Activated CD8-positive, alpha-beta memory T cell treated with anti-CD3 and anti-CD28 coated beads, Interleukin-2, amount 50 U/mL, for 1 hour (primary cell): ENCODE measurements around the gene CRLF2.
"Not testable (repeated sequence)": the region's sequence is repeated elsewhere in the genome, so short reads cannot be mapped to it uniquely, and the experiment has no call there.

Experiments used
- DNase-seq: peaks from one replicate; pipeline ENCODE4 v3.0.0-alpha.2; 2020; ENCODE audit errors: extremely low read depth

Gene CRLF2

DNA sequence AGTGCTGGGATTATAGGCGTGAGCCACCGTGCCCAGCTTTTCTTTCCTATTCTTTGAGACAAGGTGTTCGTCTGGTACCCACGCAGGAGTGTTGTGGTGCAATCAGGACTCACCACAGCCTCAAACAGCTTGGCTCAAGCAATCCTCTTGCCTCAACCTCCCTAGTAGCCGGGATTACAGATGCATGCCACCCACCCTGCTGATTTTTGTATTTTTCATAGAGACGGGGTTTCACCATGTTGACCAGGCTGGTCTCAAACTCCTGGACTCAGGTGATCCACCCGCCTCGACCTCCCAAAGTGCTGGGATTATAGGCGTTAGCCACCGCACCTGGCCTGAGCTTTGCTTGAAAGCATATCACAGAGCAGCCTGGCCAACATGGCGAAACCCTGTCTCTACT lies 1.5 kb upstream of the CRLF2 start:
- no peak for DNase-seq

DNA sequence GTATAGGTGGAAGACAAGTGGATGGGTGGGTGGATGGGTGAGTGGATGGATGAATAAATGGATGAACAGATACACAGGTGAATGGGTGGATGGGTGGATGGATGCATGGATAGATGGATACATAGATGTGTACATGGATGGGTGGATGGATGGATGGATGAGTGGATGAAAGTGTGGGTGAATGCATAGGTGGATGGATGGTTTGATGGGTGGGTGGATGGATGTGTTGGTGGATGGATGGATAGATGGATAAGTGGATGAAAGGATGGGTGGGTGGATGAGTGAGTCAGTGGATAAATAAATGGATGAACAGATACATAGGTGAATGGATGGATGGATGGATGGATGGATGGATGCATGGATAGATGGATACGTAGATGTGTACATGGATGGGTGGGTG lies 1.6 kb downstream of the CRLF2 start:
- no peak for DNase-seq

DNA sequence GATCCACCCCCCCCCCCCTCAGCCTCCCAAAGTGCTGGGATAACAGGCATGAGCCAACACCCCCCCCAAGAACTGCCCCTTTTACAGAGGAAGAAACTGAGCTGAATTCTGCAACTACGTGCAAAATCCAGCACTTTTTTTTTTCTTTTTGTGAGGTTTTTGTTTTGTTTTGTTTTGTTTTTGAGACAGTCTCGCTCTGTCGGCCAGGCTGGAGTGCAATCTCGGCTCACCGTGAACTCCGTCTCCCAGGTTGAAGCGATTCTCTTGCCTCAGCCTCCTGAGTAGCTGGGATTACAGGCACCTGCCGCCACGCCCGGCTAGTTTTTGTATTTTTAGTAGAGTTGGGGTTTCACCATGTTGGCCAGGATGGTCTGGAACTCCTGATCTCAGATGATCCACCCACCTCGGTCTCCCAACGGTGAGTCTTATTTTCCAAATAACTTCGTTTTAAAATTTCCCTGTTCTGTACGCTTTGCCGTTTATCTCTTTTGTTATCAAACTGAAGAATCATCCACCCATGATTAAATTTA lies 4.9 kb downstream of the CRLF2 start:
- no peak for DNase-seq

- DNase-seq: no peak
Observed at GRCh38 chrX:1205681-1206611, 6.5 kb downstream of the CRLF2 start.

- no peak for DNase-seq
Observed at GRCh38 chrX:1202251-1202650, 10.2 kb downstream of the CRLF2 start.

DNA sequence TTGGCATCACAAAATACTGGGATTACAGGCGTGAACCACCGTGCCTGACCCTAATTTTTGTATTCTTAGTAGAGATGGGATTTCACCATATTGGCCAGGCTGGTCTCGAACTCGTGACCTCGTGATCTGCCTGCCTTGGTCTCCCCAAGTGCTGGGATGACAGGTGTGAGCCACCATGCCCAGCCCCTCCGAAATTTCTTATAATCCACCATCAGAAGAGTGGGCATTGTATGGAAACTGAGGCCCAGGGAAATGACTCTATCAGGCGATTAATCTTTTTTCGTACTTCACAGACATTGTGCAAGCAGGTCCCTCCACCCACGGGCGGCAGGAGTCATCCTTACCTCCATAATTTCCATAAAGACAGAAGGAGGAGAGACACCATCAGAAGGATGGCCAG lies 16.0 kb downstream of the CRLF2 start:
- DNase-seq: no peak

DNA sequence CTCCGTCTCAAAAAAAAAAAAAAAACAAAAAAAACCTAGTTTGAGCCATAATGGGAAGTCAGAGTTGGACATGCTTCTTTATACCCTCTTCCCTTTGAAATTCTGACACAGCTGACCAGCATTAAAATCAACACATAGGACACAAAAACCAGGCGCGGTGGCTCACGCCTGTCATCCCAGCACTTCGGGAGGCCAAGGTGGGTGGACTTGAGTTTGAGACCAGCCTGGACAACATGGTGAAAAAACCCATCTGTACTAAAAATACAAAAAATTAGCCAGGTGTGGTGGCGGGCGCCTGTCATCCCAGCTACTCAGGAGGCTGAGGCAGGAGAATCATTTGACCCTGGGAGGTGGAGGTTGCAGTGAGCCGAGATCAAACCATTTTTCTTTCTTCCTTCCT lies 20.3 kb downstream of the CRLF2 start:
- DNase-seq: not testable (repeated sequence)

GRCh38 chrX:1190596-1191145 lies 21.8 kb downstream of the CRLF2 start:
- no peak for DNase-seq

GRCh38 chrX:1185561-1185960 lies 26.9 kb downstream of the CRLF2 start:
- no peak for DNase-seq

- DNase-seq: no peak
Observed at GRCh38 chrX:1182211-1182610, 30.2 kb downstream of the CRLF2 start.

GRCh38 chrX:1181661-1182060 lies 30.8 kb downstream of the CRLF2 start:
- not testable (repeated sequence) for DNase-seq

DNA sequence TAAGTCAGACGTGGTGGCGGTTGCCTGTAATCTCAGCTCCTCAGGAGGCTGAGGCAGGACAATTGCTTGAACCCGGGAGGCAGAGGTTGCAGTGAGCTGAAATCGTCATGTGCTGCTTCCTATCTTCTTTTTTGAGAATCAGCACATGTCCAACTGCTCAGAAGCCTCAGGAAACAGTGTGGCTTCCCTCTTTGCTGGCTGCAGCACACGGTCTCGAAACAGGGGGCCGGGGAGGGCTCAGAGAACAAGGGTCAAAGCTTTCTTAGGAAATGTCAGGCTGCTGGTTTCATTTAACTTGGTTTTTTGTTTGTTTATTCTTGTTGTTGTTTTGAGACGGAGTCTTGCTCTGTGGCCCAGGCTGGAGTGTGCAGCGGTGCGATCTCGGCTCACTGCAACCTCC lies 31.3 kb downstream of the CRLF2 start:
- DNase-seq: no peak

GRCh38 chrX:1178580-1179057 lies 33.8 kb downstream of the CRLF2 start:
- DNase-seq: no peak

DNA sequence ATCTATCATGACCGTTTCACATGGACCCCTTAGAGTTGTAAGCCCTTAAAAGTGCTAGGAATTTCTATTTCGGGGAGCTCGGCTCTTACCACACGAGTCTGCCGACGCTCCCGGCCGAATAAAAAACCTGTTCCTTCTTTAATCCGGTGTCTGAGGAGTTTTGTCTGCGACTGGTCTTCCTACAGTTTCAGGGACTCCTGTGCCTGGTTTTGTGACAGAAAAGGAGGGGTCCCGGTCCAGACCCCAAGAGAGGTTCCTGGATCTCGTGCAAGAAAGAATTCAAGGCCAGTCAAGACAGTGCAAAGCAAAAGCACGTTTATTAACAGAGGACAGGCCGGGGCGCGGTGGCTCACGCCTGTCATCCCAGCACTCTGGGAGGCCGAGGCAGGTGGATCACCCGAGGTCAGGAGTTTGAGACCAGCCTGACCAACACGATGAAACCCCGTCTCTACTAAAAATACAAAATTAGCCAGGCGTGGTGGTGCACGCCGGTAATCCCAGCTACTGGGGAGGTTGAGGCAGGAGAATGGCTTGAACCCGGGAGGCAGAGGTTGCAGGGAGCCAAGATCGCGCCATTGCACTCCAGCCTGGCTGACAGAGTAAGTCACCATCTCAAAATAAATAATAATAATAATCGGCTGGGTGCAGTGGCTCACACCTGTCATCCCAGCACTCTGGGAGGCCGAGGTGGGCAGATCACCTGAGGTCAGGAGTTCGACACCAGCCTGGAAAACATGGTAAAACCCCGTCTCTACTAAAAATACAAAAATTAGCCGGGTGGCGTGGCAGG lies 35.7 kb downstream of the CRLF2 start:
- DNase-seq: not testable (repeated sequence)

- DNase-seq: not testable (repeated sequence)
Observed at GRCh38 chrX:1174609-1175545, 37.6 kb downstream of the CRLF2 start.

DNA sequence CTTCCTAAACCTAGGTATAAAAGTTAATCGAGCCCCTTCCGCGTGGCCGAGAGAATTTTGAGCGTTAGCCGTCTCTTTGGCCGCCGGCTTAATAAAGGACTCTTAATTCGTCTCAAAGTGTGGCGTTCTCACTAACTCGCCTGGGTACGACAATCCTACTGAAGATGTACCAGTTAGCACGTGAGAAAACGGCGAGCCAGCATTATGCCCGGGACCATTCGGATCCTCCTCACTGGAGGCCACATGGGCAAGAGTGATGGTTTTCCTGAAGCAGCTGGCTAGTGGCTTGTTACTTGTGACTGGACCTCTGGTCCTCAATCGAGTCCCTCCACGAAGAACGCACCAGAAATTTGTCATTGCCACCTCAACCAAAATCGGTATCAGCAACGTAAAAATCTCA lies 39.0 kb downstream of the CRLF2 start:
- DNase-seq: not testable (repeated sequence)

GRCh38 chrX:1172496-1172895 lies 40.0 kb downstream of the CRLF2 start:
- DNase-seq: no peak

DNA sequence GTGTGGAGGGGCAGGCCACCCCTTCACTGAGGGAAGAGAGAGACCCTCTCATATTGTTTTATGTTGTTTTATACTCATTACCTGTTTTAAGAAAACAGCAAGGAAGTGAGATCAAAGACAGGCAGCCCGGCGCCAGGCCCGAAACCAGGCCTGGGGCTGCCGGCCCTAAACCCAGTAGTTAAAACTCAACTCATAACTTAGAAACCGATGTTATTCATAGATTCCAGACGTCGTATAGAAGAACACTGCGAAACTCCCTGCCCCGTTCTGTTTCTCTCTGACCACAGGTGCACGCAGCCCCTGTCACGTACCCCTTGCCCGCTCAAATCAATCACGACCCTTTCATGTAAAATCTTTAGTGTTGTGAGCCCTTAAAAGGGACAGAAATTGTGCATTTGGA lies 40.5 kb downstream of the CRLF2 start:
- not testable (repeated sequence) for DNase-seq

DNA sequence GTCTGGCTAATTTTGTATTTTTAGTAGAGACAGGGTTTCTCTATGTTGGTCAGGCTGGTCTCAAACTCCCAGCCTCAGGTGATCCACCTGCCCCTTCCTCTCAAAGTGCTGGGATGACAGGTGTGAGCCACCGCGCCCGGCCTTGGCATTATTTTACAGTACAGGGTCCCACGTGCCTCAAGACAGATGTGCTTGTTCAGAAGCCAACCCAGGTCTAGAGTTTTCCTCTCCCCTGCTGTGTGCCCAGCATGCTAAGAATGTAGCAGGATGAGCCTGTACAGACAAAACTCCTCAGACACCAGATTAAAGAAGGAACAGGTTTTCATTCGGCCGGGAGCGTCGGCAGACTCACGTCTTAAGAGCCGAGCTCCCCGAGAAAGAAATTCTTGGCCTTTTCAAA lies 42.2 kb downstream of the CRLF2 start:
- no peak for DNase-seq

DNA sequence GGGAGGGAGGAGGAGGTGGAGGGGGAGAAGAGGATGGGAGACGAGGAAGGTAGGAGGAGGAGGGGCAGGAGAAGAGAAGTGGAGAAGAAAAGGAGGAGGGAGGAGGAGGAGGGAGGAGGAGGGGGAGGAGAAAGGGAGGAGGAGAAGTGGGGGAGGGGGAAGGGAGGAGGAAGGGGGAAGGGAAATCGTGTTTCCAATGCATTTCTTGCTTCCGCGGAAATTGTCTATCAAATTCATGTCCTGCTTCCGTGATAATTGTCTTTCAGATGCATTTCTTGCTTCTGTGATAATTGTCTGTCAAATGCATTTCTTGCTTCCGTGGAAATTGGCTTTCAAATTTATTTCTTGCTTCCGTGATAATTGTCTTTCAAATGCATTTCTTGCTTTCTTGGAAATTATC lies 43.3 kb downstream of the CRLF2 start:
- DNase-seq: no peak

DNA sequence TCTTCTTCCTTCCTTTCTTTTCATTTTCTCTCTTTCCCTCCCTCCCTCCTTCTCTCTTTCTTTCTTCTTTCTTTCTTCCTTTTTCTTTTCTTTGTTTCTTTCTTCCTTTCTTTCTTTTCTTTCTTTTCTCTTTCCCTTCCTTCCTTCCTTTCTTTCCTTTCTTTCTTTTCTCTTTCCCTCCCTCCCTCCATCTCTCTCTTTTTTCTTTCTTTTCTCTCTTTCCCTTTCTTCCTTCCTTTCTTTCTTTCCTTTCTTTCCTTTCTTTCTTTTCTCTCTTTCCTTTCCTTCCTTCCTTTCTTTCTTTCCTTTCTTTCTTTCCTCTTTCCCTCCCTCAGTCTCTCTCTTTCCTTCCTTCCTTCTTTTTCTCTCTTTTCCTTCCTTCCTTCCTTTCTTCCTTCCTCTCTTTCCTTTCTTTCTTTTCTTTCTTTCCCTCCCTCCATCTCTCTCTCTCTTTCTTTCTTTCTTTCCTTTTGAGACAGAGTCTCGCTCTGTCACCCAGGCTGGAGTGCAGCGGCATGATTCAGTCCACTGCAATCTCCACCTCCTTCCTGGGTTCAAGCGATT lies 44.4 kb downstream of the CRLF2 start:
- DNase-seq: no peak
